ENCODE data around the gene STPG4. TPM values are rescaled to one million over a fixed set of nuclear protein-coding genes. Genes with fewer than 3 reads are reported as not detected.

STPG4 gene
- total RNA-seq, 1 donor from 2014 or later = 0.56 TPM

DNA sequence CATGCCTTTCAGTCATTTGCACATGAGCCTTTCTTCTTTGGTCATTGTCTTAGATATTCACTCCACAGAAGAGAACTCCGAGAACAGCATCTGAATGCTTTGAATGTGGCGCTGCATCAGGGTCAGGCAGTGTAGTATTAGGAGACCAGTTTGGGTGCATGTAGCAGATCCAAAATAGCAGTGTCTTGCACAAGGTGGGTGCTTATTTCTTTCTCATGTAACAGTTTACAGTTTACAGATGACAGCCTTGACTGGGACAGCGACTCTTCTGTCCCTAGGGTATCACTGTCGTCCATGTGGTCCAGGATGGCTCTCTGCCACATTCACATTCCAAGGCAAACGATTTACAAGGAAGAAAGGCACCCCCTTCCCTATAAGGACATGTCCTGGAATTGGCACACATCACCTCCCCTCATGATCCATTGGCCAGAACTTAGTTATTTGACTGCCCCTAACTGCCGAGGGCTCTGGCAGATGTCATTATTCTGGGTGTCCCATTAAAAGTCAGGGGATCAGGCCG is 101.0 kb downstream of the STPG4 start:
- H3K27me3 Mint-ChIP-seq (ENCODE audit: unreplicated experiment) = no peaks in the 10 kb centered on the region
- peaks cover 39% of the 10 kb centered on the region for H3K4me1 Mint-ChIP-seq (ENCODE audit: unreplicated experiment)
- no peak overlapping the region for H3K4me3 Mint-ChIP-seq (ENCODE audit: unreplicated experiment)
- H3K36me3 Mint-ChIP-seq (ENCODE audit: unreplicated experiment) = peaks cover 23% of the 10 kb centered on the region
- TF ChIP-seq, protein P1, sequence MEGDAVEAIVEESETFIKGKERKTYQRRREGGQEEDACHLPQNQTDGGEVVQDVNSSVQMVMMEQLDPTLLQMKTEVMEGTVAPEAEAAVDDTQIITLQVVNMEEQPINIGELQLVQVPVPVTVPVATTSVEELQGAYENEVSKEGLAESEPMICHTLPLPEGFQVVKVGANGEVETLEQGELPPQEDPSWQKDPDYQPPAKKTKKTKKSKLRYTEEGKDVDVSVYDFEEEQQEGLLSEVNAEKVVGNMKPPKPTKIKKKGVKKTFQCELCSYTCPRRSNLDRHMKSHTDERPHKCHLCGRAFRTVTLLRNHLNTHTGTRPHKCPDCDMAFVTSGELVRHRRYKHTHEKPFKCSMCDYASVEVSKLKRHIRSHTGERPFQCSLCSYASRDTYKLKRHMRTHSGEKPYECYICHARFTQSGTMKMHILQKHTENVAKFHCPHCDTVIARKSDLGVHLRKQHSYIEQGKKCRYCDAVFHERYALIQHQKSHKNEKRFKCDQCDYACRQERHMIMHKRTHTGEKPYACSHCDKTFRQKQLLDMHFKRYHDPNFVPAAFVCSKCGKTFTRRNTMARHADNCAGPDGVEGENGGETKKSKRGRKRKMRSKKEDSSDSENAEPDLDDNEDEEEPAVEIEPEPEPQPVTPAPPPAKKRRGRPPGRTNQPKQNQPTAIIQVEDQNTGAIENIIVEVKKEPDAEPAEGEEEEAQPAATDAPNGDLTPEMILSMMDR (IDR thresholded peaks at IDR 0.05) = no peak
- H3K27ac Mint-ChIP-seq (ENCODE audit: unreplicated experiment) = no peak overlapping the region
- DNase-seq (ENCODE audit: extremely low spot score, unreplicated experiment) = no peak
- no peaks in the 10 kb centered on the region for H3K9me3 Mint-ChIP-seq (ENCODE audit: unreplicated experiment)

DNA sequence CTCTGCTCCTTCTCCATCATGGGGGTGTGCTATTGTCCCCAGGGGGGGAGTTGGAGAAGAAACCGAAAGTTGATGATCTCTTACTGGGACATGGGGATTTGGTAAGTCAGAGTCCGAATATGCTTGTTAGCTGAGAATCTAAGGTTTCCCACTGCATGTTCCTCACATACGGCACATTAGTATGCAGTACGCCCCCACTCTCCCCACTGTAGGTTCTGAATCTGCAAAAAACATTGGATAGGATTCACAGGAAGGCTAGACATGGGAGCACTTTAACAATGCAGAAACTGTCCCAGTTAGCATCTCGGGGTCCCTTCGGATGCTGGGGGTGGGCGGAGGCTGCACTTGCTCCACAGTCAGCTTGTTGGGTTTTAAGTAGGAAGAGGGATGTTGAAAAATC is 102.3 kb downstream of the STPG4 start:
- no peak overlapping the region for H3K27ac Mint-ChIP-seq (ENCODE audit: unreplicated experiment)
- no peaks in the 10 kb centered on the region for H3K9me3 Mint-ChIP-seq (ENCODE audit: unreplicated experiment)
- TF ChIP-seq, protein P1 (IDR thresholded peaks at IDR 0.05) = no peak
- DNase-seq (ENCODE audit: extremely low spot score, unreplicated experiment) = no peak
- H3K4me1 Mint-ChIP-seq (ENCODE audit: unreplicated experiment) = peaks cover 28% of the 10 kb centered on the region
- H3K36me3 Mint-ChIP-seq (ENCODE audit: unreplicated experiment) = peaks cover 26% of the 10 kb centered on the region
- H3K4me3 Mint-ChIP-seq (ENCODE audit: unreplicated experiment) = no peak overlapping the region
- no peaks in the 10 kb centered on the region for H3K27me3 Mint-ChIP-seq (ENCODE audit: unreplicated experiment)

DNA sequence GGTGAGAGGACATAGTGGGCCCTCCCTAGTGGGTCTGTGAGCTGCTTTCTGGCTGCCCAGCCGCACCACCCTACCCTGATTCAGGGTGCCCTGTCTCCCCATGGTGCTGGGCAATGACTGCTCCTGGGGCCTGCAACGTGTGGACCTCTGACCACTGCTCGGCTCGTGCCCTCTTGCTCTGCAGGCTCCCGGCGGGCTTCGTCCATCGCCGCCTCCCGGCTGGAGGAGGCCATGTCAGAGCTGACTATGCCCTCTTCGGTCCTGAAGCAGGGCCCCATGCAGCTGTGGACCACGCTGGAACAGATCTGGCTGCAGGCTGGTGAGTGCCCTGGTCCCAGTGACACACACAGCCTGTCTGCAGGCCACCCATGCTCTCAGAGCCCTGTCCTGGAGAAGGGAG is 103.5 kb downstream of the STPG4 start:
- H3K27me3 Mint-ChIP-seq (ENCODE audit: unreplicated experiment) = no peaks in the 10 kb centered on the region
- no peak overlapping the region for H3K4me3 Mint-ChIP-seq (ENCODE audit: unreplicated experiment)
- no peak for DNase-seq (ENCODE audit: extremely low spot score, unreplicated experiment)
- H3K36me3 Mint-ChIP-seq (ENCODE audit: unreplicated experiment) = peaks cover 28% of the 10 kb centered on the region
- TF ChIP-seq, protein P1 (IDR thresholded peaks at IDR 0.05) = no peak
- H3K9me3 Mint-ChIP-seq (ENCODE audit: unreplicated experiment) = no peaks in the 10 kb centered on the region
- peaks cover 15% of the 10 kb centered on the region for H3K4me1 Mint-ChIP-seq (ENCODE audit: unreplicated experiment)
- H3K27ac Mint-ChIP-seq (ENCODE audit: unreplicated experiment) = no peak overlapping the region

DNA sequence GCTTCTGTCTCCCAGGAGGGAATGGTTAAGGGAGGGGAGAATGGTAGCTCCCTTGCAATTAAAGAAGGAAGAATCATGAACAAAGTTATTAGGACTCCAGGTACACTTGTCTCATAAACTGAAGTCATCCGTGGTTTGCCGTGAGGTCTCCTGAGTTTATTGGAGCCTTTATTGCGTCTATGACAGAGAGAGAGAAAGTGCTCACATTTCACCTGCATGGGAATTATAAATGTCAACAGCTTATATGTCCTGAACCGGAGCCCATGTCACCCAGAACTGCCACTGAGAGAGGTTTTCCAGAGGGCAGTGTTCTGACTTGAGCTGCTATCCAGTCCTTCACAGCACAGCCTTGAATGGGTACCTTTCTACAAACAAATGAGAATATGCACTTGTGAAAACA is 104.3 kb downstream of the STPG4 start:
- Mint-ChIP-seq H3K4me3 (ENCODE audit: unreplicated experiment) (no peak overlapping the region), H3K27ac (ENCODE audit: unreplicated experiment) (no peak overlapping the region), H3K36me3 (ENCODE audit: unreplicated experiment) (peaks cover 27% of the 10 kb centered on the region), H3K27me3 (ENCODE audit: unreplicated experiment) (no peaks in the 10 kb centered on the region), H3K4me1 (ENCODE audit: unreplicated experiment) (peaks cover 7% of the 10 kb centered on the region), H3K9me3 (ENCODE audit: unreplicated experiment) (no peaks in the 10 kb centered on the region)
- TF ChIP-seq, protein P1 (IDR thresholded peaks at IDR 0.05) = no peak
- DNase-seq (ENCODE audit: extremely low spot score, unreplicated experiment) = no peak

DNA sequence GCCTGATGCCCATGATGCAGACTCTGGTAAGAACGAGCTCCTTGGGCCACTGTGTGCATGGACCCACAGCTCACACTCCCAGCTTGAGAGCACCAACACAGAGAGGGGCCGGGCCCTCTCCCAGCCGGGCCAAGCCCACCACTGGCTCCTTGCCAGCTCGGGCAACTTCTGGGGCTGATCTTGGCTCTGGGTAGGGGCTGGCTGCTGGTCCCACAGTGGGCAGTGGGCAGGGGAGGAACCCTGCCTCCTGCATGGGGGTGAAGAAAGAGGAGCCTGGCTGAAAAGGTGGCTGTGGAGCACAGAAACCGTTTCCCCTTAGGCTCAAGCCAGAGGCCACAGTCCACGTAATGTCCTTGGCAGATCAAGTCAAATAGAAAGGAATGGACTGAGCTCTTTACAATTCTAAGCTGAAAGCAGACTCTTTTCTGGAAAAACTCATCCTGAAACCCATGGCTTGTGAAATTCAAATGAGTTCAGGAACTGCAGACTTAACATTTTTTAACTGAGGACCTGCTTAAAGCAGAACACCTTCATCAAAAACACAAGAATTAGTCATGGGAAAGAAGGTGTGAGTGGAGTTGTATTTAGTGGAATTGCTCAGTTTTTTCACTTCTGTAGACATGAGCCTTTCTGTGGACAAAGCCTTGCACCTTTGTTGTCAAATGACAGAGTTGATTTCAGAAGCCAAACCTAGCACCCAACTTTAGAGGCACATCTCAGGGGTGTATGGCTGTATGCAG is 104.9 kb downstream of the STPG4 start:
- no peak overlapping the region for H3K27ac Mint-ChIP-seq (ENCODE audit: unreplicated experiment)
- H3K9me3 Mint-ChIP-seq (ENCODE audit: unreplicated experiment) = no peaks in the 10 kb centered on the region
- H3K4me1 Mint-ChIP-seq (ENCODE audit: unreplicated experiment) = peaks cover 1% of the 10 kb centered on the region
- H3K27me3 Mint-ChIP-seq (ENCODE audit: unreplicated experiment) = no peaks in the 10 kb centered on the region
- no peak overlapping the region for H3K4me3 Mint-ChIP-seq (ENCODE audit: unreplicated experiment)
- DNase-seq (ENCODE audit: extremely low spot score, unreplicated experiment) = no peak
- peaks cover 26% of the 10 kb centered on the region for H3K36me3 Mint-ChIP-seq (ENCODE audit: unreplicated experiment)
- TF ChIP-seq, protein P1 (IDR thresholded peaks at IDR 0.05) = no peak
